Measurements from ENCODE around the gene IL11.

The IL11 gene

GRCh38 chr19:55353803-55354697 is 16.2 kb downstream of the IL11 start:
- DNase-seq (ENCODE audit: low read depth), result no peak
- H3K4me3 ChIP-seq (ENCODE audit: low read depth, low read length), result peak overlapping the region; percentile 32
- TF ChIP-seq CTCF (IDR thresholded peaks at IDR 0.05; ENCODE audit: low read depth, low read length, missing control alignments), result no peak

- TF ChIP-seq CTCF (IDR thresholded peaks at IDR 0.05; ENCODE audit: low read depth, low read length, missing control alignments), result no peak
- no peak for DNase-seq (ENCODE audit: low read depth)
- H3K4me3 ChIP-seq (ENCODE audit: low read depth, low read length), result no peak overlapping the region
Observed at GRCh38 chr19:55353356-55353802, 16.9 kb downstream of the IL11 start.

- no peak for DNase-seq (ENCODE audit: low read depth)
- no peak overlapping the region for H3K4me3 ChIP-seq (ENCODE audit: low read depth, low read length)
- TF ChIP-seq CTCF (IDR thresholded peaks at IDR 0.05; ENCODE audit: low read depth, low read length, missing control alignments), result no peak
Observed at GRCh38 chr19:55352549-55353145, 17.6 kb downstream of the IL11 start.

- H3K4me3 ChIP-seq (ENCODE audit: low read depth, low read length), result no peak overlapping the region
- DNase-seq (ENCODE audit: low read depth), result no peak
- no peak for TF ChIP-seq CTCF (IDR thresholded peaks at IDR 0.05; ENCODE audit: low read depth, low read length, missing control alignments)
Observed at GRCh38 chr19:55352040-55352439, 18.2 kb downstream of the IL11 start.

- no peak overlapping the region for H3K4me3 ChIP-seq (ENCODE audit: low read depth, low read length)
- DNase-seq (ENCODE audit: low read depth), result no peak
- no peak for TF ChIP-seq CTCF (IDR thresholded peaks at IDR 0.05; ENCODE audit: low read depth, low read length, missing control alignments)
Observed at GRCh38 chr19:55350620-55351315, 19.5 kb downstream of the IL11 start.

GRCh38 chr19:55348317-55349034 is 21.8 kb downstream of the IL11 start:
- no peak overlapping the region for H3K4me3 ChIP-seq (ENCODE audit: low read depth, low read length)
- no peak for TF ChIP-seq CTCF (IDR thresholded peaks at IDR 0.05; ENCODE audit: low read depth, low read length, missing control alignments)
- DNase-seq (ENCODE audit: low read depth), result no peak
